Colonic mucosa (tissue), 4 donors: ENCODE data around the gene LRRK1. TPM values are rescaled to one million over a fixed set of nuclear protein-coding genes. Genes with fewer than 3 reads are reported as not detected.
A peak's percentile ranks its signal among the peaks of the same experiment; 100 is the strongest.

Experiments
- DNase-seq: peaks from one replicate; pipeline ENCODE4 v3.0.0-alpha.2; 2020
- H3K27ac ChIP-seq: fragments of 200-600 bp; one replicate; pipeline ENCODE4 v1.8.0; 2021
- H3K27me3 ChIP-seq: fragments of 200-600 bp; one replicate; pipeline ENCODE4 v1.8.0; 2021
- H3K36me3 ChIP-seq: fragments of 200-600 bp; one replicate; pipeline ENCODE4 v1.8.0; 2021
- H3K4me1 ChIP-seq: fragments of 200-600 bp; one replicate; pipeline ENCODE4 v1.8.0; 2021; ENCODE audit warnings: mild to moderate bottlenecking
- H3K4me3 ChIP-seq: fragments of 200-600 bp; one replicate; pipeline ENCODE4 v1.8.0; 2021
- H3K9ac ChIP-seq, 2 donors: one replicate each; pipeline ENCODE4 v1.7.0; 2013; ENCODE audit warnings: control low read depth in 2 of 2, low read depth in 2 of 2, low read length in 2 of 2
- H3K9me3 ChIP-seq: fragments of 200-600 bp; one replicate; pipeline ENCODE4 v1.8.0; 2021
- CTCF ChIP-seq: fragments of 200-600 bp; IDR thresholded peaks from one replicate; pipeline ENCODE4 v1.8.0; 2022; ENCODE audit warnings: antibody characterized with exemption, mild to moderate bottlenecking
- intact Hi-C: fragments of 100-400 bp; cut with DNase I; formaldehyde crosslinking; loops from one replicate; pipeline ENCODE4 v1.14.1; 2022
- total RNA-seq, 2 donors: library from RNA; stranded (reverse); fragmentation: NEBNext Ultra II Directional in 1 of 2; extraction: Animal tissue kit (Norgen Biotek cat#: 25700) in 1 of 2; gene quantifications; one replicate each; pipeline ENCODE4 v1.2.1, GENCODE V29; 2021
- donor health status: healthy.
- donor health status: DM: no; HTN: no; CAD: no.
- donor health status: DM: no; HTN: no; CAD: no.

Gene LRRK1
- total RNA-seq, 2 donors from 2014 or later: 29.6 to 36.0 TPM

DNA sequence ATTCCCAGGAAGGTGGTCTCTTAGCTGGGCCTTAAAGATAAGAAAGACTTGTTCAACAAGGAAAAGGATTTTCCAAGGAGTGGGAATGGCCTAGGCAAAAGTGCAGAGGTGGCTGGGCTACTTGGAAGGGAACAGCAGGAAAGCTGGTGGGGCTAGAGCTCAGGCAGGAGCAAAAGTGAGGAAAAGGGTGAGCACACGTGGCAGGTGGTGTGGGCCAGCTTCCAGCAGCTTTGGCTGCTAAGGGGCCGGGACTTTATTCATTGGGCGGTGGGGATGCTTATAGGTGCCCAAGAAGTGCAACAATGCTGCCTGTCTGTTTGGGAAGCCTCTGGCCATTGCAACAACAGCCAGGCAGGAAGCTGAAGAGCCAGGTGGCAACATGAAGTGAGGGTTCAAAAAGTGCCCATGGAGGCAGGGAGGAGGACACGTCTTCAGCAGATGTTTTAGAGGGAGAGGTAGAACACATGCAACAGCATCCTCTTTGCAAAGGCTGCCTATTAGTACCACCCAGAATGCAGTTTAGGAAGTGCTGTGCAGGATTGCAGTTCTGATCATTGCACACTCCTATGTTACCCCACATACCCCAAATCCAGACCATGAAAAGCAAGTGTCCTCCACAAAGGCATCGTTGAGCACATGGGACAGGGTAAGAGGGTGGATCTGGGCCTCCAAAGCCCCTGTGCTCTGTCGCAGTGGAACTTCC is 25.7 kb upstream of the LRRK1 start:
- no peaks in the 10 kb centered on the region for H3K4me1 ChIP-seq
- no peak overlapping the region for H3K27ac ChIP-seq
- TF ChIP-seq CTCF: no peak
- DNase-seq: no peak
- no peaks in the 10 kb centered on the region for H3K27me3 ChIP-seq
- H3K9ac ChIP-seq: no peak overlapping the region
- no peaks in the 10 kb centered on the region for H3K36me3 ChIP-seq
- intact Hi-C loops: no loop called here
- no peaks in the 10 kb centered on the region for H3K9me3 ChIP-seq
- no peak overlapping the region for H3K4me3 ChIP-seq

DNA sequence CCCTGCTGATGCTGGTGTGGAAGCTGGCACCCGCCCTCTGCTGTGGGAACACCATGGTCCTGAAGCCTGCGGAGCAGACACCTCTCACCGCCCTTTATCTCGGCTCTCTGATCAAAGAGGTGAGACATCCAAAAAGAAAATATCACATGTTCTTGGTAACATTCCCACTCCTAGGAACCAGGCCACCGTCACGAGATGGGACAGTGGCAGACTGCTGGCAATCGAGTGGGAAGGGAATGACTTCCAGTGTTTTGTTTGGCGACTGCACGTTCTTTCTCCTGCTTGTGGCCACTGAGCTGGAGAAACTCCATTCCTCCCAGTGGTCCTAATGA is 25.2 kb upstream of the LRRK1 start:
- H3K4me1 ChIP-seq: no peaks in the 10 kb centered on the region
- H3K4me3 ChIP-seq: no peak overlapping the region
- no peaks in the 10 kb centered on the region for H3K36me3 ChIP-seq
- no peak for DNase-seq
- H3K9me3 ChIP-seq: no peaks in the 10 kb centered on the region
- no peaks in the 10 kb centered on the region for H3K27me3 ChIP-seq
- H3K27ac ChIP-seq: no peak overlapping the region
- TF ChIP-seq CTCF: no peak
- intact Hi-C loops: no loop called here
- H3K9ac ChIP-seq: no peak overlapping the region

- H3K36me3 ChIP-seq: no peaks in the 10 kb centered on the region
- H3K27ac ChIP-seq: no peak overlapping the region
Observed at GRCh38 chr15:100895721-100896120, 23.4 kb upstream of the LRRK1 start.

DNA sequence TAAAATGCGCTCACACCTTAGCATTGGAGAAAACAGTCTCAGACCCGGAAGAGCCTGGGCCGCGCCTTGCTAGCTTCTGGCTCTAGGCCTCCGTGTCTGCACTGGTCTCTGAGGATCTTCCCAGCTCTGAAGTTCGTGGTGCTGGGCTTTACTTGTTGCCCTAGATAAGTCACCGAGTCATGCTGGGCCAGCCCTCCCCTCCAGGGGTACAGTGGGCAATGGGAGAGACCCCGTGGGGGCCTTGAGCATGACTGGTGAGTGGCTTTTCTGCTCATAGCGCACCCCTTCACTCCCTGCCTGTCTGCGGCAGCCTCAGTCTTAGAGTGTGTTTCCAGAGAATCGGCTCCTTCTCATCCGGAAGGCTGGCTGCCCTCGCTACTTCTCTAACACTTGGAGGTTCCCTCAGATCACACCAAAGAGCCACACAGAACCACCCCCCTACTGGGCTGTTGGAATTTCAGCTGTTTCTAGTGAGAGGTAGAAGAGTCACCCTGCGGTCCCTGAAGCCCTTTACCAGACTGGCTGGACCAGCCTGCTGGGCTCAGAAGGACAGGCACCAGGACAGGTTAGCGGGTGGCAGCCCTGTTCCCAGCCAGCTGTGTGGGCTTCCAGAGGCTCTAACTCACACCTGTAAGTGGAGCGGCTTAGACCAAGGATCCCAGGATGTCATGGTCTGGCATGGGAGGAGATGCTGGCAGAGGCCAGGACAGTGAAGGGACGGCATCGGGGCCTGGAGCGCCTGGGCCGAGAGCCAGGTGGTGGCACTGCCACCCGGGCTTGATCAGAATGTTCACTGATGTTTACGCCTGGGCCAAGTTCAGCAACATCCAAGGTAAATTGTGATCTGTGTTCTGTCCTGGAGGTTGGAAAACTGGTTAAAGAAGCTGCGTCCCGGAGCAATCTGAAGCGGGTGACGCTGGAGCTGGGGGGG is 21.7 kb upstream of the LRRK1 start:
- no peaks in the 10 kb centered on the region for H3K9me3 ChIP-seq
- H3K27me3 ChIP-seq: no peaks in the 10 kb centered on the region
- no peak for DNase-seq
- no peak for TF ChIP-seq CTCF
- H3K4me1 ChIP-seq: no peaks in the 10 kb centered on the region
- intact Hi-C loops: no loop called here
- H3K4me3 ChIP-seq: no peak overlapping the region
- H3K27ac ChIP-seq: no peak overlapping the region
- H3K36me3 ChIP-seq: no peaks in the 10 kb centered on the region
- peak overlapping the region in 1 of 2 donors; percentile 12 for H3K9ac ChIP-seq

More at GRCh38 chr15:100895721-100896120, 23.4 kb upstream of the LRRK1 start:
- Histone ChIP-seq H3K27me3 (no peaks in the 10 kb centered on the region), H3K4me3 (no peak overlapping the region), H3K9ac (no peak overlapping the region), H3K4me1 (no peaks in the 10 kb centered on the region), H3K9me3 (no peaks in the 10 kb centered on the region)
- intact Hi-C loops: no loop called here
- no peak for DNase-seq
- no peak for TF ChIP-seq CTCF

GRCh38 chr15:100898152-100898490 is 21.0 kb upstream of the LRRK1 start:
- H3K4me3 ChIP-seq: no peak overlapping the region
- no peaks in the 10 kb centered on the region for H3K36me3 ChIP-seq
- TF ChIP-seq CTCF: no peak
- DNase-seq: no peak
- intact Hi-C loops: no loop called here
- H3K9ac ChIP-seq: no peak overlapping the region
- no peak overlapping the region for H3K27ac ChIP-seq
- no peaks in the 10 kb centered on the region for H3K27me3 ChIP-seq
- no peaks in the 10 kb centered on the region for H3K9me3 ChIP-seq
- no peaks in the 10 kb centered on the region for H3K4me1 ChIP-seq
